HG03442 (cell line): ENCODE data around the gene PIGBOS1.

Experiments
- ATAC-seq: cut with Tn5 transposase; IDR thresholded peaks from one replicate; pipeline ENCODE4 v1.9.1; 2021; ENCODE audit warnings: mild to moderate bottlenecking, moderate library complexity; ENCODE audit not compliant: unreplicated experiment

The PIGBOS1 gene, protein sequence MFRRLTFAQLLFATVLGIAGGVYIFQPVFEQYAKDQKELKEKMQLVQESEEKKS

DNA sequence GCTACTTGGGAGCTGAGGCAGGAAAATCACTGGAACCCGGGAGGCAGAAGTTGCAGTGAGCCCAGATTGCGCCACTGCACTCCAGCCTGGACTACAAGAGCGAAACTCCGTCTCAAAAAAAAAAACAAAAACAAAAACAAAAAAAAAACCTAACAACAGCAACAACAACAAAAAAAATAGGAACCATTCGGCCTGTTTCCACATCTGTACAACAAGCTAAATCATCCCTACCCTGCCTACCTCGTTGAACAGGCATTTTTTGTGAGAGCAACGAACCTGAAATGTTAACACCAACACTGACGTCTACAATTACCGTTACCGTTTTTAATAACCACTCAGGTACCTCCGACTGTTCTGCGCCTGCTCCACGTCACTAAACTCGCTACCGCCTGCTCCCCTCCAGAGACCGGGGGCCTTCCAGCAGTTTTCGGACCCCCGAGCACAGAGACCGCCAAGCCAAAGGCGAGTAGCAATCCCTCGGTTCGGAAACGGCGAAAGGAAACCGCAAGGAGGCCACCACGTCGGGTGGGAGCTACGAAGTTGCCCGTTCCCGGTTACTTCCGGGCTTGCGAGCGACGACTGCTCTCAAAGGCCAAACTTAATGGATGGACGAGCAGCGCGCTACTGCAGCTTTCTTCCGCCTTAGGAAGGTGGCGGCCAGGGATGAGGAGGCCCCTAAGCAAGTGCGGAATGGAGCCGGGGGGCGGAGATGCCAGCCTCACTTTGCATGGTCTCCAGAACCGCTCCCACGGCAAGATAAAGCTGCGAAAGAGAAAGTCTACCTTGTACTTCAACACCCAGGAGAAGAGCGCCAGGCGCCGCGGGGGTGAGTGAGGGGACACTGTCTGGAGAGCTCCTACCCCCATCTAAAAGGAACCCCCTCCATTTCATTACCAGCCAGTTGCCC lies at the start of gene PIGBOS1, which contains the start of gene PIGB:
TSS of gene PIGBOS1 (minus strand) at position 536 of the 907 bp plus-strand sequence. CDS start 1,331 bp downstream, outside the sequence.
TSS of gene PIGB (plus strand) at position 635 of the 907 bp plus-strand sequence. CDS start at position 664, 29 bp downstream.
- peak; percentile 90 for ATAC-seq

DNA sequence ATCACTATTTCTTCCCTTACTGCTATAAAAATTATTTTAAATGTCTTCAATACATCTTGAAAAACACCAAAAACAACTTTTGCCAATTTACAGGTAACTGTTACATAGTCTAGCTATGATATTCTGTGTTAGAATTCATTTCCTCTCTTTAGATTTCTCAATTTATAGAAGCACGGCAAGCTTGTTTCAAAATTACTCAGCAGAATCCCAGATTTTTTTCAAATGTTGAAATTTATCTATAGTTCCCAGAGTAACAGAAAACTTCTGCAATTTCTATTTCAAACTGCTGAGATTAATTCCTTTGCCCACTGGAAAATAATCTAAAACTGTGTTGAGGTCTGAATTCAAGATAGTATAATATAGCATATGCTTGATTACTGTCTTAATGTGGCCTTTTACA lies 48.1 kb upstream of the PIGBOS1 start:
- ATAC-seq: no peak

DNA sequence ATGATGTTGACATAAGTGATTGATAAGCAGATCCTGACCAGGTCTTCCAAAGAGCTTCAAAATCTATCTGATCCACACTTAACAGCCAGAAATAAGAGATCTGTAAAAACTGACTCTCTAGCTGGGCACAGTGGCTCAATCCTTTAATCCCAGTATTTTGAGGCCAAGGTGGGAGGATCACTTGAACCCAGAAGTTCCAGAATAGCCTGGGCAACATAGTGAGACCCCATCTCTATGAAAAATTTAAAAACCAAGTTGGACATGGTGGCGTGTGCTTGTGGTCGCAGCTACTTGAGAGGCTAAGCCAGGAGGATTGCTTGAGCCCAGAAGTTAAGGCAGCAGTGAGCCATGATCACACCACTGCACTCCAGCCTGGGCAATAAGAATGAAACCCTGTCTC lies 43.7 kb upstream of the PIGBOS1 start:
- no peak for ATAC-seq

GRCh38 chr15:55361048-55361447 lies 42.1 kb upstream of the PIGBOS1 start:
- ATAC-seq: no peak

GRCh38 chr15:55360256-55360655 lies 41.3 kb upstream of the PIGBOS1 start:
- ATAC-seq: no peak

DNA sequence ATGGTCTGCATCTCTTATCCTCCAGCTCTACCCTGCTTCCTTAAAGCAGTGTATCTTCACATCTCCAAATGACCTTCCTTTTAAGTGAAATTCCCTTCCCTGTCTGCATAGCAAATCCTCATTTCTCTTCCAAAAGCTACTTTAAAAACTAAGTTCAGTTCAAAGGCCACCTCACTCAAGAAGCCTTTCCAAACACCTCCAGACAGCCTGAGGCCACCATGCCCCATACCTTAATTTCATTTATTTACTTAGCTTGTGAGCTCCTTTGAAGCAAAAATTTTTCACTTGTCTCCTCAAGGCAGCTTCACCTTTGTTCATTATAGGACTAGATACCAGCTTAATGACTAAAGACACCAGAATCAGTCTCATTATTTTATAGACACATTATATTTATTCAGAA lies 39.5 kb upstream of the PIGBOS1 start:
- ATAC-seq: no peak

DNA sequence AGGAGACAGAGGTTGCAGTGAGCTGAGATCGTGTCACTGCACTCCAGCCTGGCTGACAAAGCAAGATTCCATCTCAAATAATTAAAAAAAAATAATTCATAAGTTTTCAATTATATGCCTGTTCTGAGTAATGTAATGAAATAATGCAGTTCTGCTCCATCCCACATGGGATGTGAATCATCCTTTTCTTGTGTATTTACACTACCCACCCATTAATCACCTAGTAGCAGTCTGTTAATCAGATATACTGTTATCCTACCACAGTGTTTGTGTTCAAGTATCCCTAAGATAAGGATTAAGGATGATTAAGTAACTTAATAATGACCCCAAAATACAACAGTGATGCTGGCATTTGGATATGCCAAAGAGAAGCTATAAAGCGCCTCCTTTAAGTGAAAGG lies 38.9 kb upstream of the PIGBOS1 start:
- no peak for ATAC-seq

DNA sequence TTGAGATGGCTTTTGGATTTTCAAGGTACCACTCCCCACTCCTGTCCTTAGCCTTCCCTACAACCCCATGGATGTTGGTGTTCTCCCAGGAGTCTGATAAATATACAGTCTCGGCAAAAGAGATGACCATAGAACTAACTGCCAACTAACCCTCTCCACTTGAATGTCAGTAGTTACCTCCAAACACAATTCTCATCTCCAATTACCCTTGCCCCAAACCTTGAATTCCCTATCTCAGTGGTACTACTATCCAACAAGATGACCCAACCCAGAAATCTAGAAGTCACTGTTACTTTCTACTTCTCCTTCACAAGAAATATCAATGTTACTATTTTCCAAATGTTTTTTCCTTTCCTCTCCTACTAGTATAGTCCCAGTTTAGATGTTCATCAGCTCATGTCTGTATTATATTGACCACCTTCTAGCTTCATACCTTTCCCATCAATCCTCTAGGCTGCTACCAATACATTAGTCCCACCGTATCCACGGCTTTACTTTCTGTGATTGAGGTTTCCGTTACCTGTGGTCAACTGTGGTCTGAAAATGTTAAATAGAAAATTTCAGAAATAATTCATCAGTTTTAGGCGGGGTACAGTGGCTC lies 38.2 kb upstream of the PIGBOS1 start:
- no peak for ATAC-seq

- no peak for ATAC-seq
Measured at GRCh38 chr15:55353025-55353424, 34.1 kb upstream of the PIGBOS1 start.

GRCh38 chr15:55349282-55349681 lies 30.4 kb upstream of the PIGBOS1 start:
- ATAC-seq: no peak

GRCh38 chr15:55348281-55348778 lies 29.4 kb upstream of the PIGBOS1 start:
- no peak for ATAC-seq

- no peak for ATAC-seq
Measured at GRCh38 chr15:55344206-55344605, 25.3 kb upstream of the PIGBOS1 start.

DNA sequence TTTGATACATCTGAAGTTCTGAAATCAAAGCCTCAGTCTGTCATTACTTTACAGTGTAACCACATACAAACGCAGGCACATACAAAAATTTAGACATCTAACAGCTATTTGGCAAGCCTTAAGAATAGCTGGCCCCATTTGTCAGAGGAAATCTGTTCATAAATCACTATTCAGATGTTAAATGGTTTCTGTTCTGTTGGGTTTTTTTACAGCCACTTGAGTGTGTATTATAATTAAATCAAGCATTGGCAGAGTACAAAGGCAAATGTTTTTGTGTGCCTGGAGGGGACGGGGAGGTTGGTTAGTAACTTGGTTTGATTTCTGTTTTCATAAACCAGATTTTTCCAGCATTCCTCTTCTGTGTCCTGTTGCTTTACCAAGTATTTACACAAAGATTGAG lies 24.2 kb upstream of the PIGBOS1 start:
- no peak for ATAC-seq

GRCh38 chr15:55337160-55337559 lies 18.2 kb upstream of the PIGBOS1 start:
- ATAC-seq: no peak

DNA sequence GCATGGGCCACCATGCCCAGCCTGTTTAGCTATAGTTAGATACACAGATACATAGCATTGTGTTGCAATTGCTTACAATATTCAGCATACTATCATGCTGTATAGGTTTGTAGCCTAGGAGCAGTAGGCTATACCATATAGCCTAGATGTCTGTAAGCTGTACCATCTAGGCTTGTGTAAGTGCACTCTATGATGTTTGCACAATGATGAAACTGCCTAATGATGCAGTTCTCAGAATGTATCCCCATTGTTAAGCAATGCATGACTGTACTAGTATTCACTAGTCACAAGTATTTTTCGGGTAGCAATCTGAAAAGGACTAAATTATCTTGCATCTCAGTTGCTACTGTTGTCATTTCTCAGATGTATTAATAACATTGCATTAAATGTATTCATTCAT lies 16.1 kb upstream of the PIGBOS1 start:
- no peak for ATAC-seq

DNA sequence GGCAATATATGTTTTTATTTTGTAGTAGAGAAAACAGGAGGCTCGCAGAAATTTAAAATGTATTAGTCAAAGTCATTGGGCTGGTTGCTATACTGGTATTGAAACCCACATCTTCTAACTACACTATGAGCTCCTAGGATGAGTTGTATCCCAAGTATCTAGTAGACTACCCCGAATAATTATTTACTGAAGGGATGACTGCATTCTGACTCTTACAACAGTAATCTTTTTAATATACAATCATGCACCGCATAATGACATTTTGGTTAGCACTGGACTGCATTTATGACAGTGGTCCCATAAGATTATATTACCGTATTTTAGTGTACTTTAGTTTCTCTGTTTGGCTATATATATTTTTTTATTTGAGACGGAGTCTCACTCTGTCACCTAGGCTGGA lies 15.4 kb upstream of the PIGBOS1 start:
- no peak for ATAC-seq

- ATAC-seq: no peak
Measured at GRCh38 chr15:55327387-55327786, 8.5 kb upstream of the PIGBOS1 start.

- ATAC-seq: no peak
Measured at GRCh38 chr15:55322467-55322866, 3.5 kb upstream of the PIGBOS1 start.

DNA sequence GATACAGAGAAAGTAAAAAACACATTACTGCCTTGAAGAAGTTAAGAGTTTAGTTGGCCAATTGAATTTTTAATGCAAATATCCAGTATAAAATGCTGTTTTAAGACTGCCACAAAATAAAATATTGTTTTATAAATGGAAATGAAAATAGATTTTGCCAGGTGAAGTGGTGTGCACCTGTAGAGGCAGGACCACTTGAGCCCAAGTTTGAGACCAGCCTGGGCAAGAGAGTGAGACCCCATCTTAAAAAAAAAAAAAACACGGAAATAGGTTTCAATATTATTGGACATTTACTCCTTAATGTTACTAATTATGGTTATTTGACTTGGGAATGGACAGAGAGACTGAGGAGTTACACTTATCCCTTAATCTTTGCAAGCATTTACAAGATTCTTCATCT lies 2.0 kb upstream of the PIGBOS1 start:
- no peak for ATAC-seq

DNA sequence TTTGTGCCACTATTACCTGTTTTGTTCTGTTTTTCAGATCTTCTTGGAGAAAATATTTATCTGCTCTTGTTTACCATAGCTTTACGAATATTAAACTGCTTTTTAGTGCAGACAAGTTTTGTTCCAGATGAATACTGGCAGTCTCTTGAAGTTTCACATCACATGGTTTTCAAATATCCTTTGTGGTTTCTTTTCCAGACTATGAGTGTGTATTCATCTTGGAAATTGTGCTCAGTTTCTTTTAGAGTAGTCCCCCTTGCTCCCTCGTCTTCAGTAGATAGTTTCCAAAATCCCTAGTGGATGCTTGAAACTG lies 1.3 kb upstream of the PIGBOS1 start:
- no peak for ATAC-seq

DNA sequence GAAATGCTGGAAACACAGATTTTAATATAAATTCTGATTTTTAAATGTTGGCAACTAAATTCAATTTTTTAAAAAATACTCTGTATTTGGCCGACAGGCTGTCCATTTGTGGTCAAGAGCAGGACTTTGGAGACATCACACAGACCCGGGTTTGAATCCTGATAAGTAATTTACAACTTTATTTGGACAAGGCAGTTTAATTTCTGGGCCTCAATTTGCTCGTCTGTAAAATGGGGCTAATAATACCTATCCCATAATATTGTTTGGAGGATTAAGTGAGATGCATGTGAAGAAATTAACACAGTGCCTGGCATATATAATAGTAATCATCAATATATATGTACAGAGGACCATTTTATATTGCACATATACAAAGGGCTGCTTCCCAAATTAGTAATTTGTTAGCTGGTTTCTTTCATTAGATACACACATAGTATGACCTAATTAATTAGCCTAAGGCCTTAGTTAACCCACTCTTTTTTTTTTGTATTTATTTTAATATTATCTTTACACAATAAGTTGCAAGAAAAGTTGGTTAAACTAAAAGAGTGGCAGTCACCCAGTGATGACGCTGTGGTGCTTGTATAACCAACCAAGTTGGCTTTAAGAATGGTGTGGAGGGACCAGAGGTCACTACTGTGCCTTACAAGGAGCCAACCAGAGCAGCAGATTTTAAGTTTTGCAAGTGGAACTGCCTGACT lies 764 bp upstream of the PIGBOS1 start:
- peak; percentile 44 for ATAC-seq
